Measurements from ENCODE around the gene PDIA5. TPM values are rescaled to one million over a fixed set of nuclear protein-coding genes. Genes with fewer than 3 reads are reported as not detected.

Gene PDIA5
- total RNA-seq, 1 experiment from 2014 or later: 16.1 TPM

- Histone ChIP-seq H3K27ac (no peak overlapping the region), H3K36me3 (no peaks in the 10 kb centered on the region), H3K4me3 (no peak overlapping the region), H3K27me3 (no peaks in the 10 kb centered on the region), H3K9me3 (replicated peaks) (no peaks in the 10 kb centered on the region), H3K4me1 (peaks cover 10% of the 10 kb centered on the region)
- DNase-seq: no peak
These were observed 12.6 kb upstream of the PDIA5 start for GRCh38 chr3:123054109-123054778.

- H3K27ac ChIP-seq: no peak overlapping the region
- no peaks in the 10 kb centered on the region for H3K9me3 ChIP-seq (replicated peaks)
- H3K27me3 ChIP-seq: no peaks in the 10 kb centered on the region
- DNase-seq: no peak
- no peak overlapping the region for H3K4me3 ChIP-seq
- no peaks in the 10 kb centered on the region for H3K36me3 ChIP-seq
- peaks cover 10% of the 10 kb centered on the region for H3K4me1 ChIP-seq
These were observed 11.9 kb upstream of the PDIA5 start for GRCh38 chr3:123054931-123055330.

- no peak for DNase-seq
- H3K36me3 ChIP-seq: no peaks in the 10 kb centered on the region
- no peak overlapping the region for H3K27ac ChIP-seq
- no peaks in the 10 kb centered on the region for H3K27me3 ChIP-seq
- H3K9me3 ChIP-seq (replicated peaks): no peaks in the 10 kb centered on the region
- no peak overlapping the region for H3K4me3 ChIP-seq
- peaks cover 10% of the 10 kb centered on the region for H3K4me1 ChIP-seq
These were observed 11.5 kb upstream of the PDIA5 start for GRCh38 chr3:123055352-123055751.

- H3K4me3 ChIP-seq: no peak overlapping the region
- no peaks in the 10 kb centered on the region for H3K27me3 ChIP-seq
- no peaks in the 10 kb centered on the region for H3K9me3 ChIP-seq (replicated peaks)
- peaks cover 1% of the 10 kb centered on the region; the same call in 1 of the 2 replicates for H3K4me1 ChIP-seq
- H3K36me3 ChIP-seq: no peaks in the 10 kb centered on the region
- no peak for DNase-seq
- no peak overlapping the region for H3K27ac ChIP-seq
These were observed 8.3 kb upstream of the PDIA5 start for GRCh38 chr3:123058505-123058904.

- no peak overlapping the region for H3K27ac ChIP-seq
- H3K4me3 ChIP-seq: no peak overlapping the region
- no peaks in the 10 kb centered on the region for H3K4me1 ChIP-seq
- no peak for DNase-seq
- H3K9me3 ChIP-seq (replicated peaks): no peaks in the 10 kb centered on the region
- no peaks in the 10 kb centered on the region for H3K36me3 ChIP-seq
- no peaks in the 10 kb centered on the region for H3K27me3 ChIP-seq
These were observed 6.8 kb upstream of the PDIA5 start for GRCh38 chr3:123060054-123060453.

- Histone ChIP-seq H3K36me3 (no peaks in the 10 kb centered on the region), H3K9me3 (replicated peaks) (no peaks in the 10 kb centered on the region), H3K27ac (no peak overlapping the region), H3K4me3 (no peak overlapping the region), H3K27me3 (no peaks in the 10 kb centered on the region), H3K4me1 (no peaks in the 10 kb centered on the region)
- DNase-seq: no peak
These were observed 5.0 kb upstream of the PDIA5 start for GRCh38 chr3:123061856-123062255.

- Histone ChIP-seq H3K27ac (no peak overlapping the region), H3K27me3 (no peaks in the 10 kb centered on the region), H3K4me3 (no peak overlapping the region), H3K9me3 (replicated peaks) (no peaks in the 10 kb centered on the region), H3K4me1 (no peaks in the 10 kb centered on the region), H3K36me3 (no peaks in the 10 kb centered on the region)
- no peak for DNase-seq
These were observed 3.8 kb upstream of the PDIA5 start for GRCh38 chr3:123063034-123063433.

- H3K36me3 ChIP-seq: no peaks in the 10 kb centered on the region
- H3K9me3 ChIP-seq (replicated peaks): no peaks in the 10 kb centered on the region
- H3K27ac ChIP-seq: no peak overlapping the region
- H3K4me3 ChIP-seq: no peak overlapping the region
- DNase-seq: no peak
- no peaks in the 10 kb centered on the region for H3K4me1 ChIP-seq
- no peaks in the 10 kb centered on the region for H3K27me3 ChIP-seq
These were observed 2.3 kb upstream of the PDIA5 start for GRCh38 chr3:123064506-123064905.

GRCh38 chr3:123064914-123065313, 1.9 kb upstream of the PDIA5 start:
- Histone ChIP-seq H3K27ac (no peak overlapping the region), H3K36me3 (no peaks in the 10 kb centered on the region), H3K9me3 (replicated peaks) (no peaks in the 10 kb centered on the region), H3K27me3 (no peaks in the 10 kb centered on the region), H3K4me3 (no peak overlapping the region), H3K4me1 (no peaks in the 10 kb centered on the region)
- DNase-seq: no peak

- no peaks in the 10 kb centered on the region for H3K9me3 ChIP-seq (replicated peaks)
- no peaks in the 10 kb centered on the region for H3K27me3 ChIP-seq
- peak overlapping the region; percentile 47 for H3K27ac ChIP-seq
- H3K4me1 ChIP-seq: no peaks in the 10 kb centered on the region
- H3K4me3 ChIP-seq: peak overlapping the region; percentile 88
- no peak for DNase-seq
- no peaks in the 10 kb centered on the region for H3K36me3 ChIP-seq
These were observed 278 bp upstream of the PDIA5 start for GRCh38 chr3:123066599-123066895.

GRCh38 chr3:123067689-123068600, 1.1 kb downstream of the PDIA5 start:
- peak in 1 of 2 experiments; percentile 30 for DNase-seq
- no peaks in the 10 kb centered on the region for H3K4me1 ChIP-seq
- H3K4me3 ChIP-seq: peak overlapping the region; percentile 88
- H3K9me3 ChIP-seq (replicated peaks): no peaks in the 10 kb centered on the region
- no peaks in the 10 kb centered on the region for H3K36me3 ChIP-seq
- H3K27ac ChIP-seq: peak overlapping the region; percentile 47
- no peaks in the 10 kb centered on the region for H3K27me3 ChIP-seq

- DNase-seq: no peak
- Histone ChIP-seq H3K9me3 (replicated peaks) (no peaks in the 10 kb centered on the region), H3K4me3 (peak overlapping the region; percentile 88; the same call in 1 of the 2 replicates), H3K27me3 (no peaks in the 10 kb centered on the region), H3K36me3 (no peaks in the 10 kb centered on the region), H3K27ac (no peak overlapping the region), H3K4me1 (no peaks in the 10 kb centered on the region)
These were observed 2.0 kb downstream of the PDIA5 start for GRCh38 chr3:123068601-123069381.

GRCh38 chr3:123070510-123070909, 3.7 kb downstream of the PDIA5 start:
- Histone ChIP-seq H3K9me3 (replicated peaks) (no peaks in the 10 kb centered on the region), H3K27ac (no peak overlapping the region), H3K27me3 (no peaks in the 10 kb centered on the region), H3K4me3 (no peak overlapping the region), H3K4me1 (no peaks in the 10 kb centered on the region), H3K36me3 (no peaks in the 10 kb centered on the region)
- DNase-seq: no peak

GRCh38 chr3:123071146-123071545, 4.3 kb downstream of the PDIA5 start:
- Histone ChIP-seq H3K4me3 (no peak overlapping the region), H3K27me3 (no peaks in the 10 kb centered on the region), H3K9me3 (replicated peaks) (no peaks in the 10 kb centered on the region), H3K36me3 (no peaks in the 10 kb centered on the region), H3K4me1 (no peaks in the 10 kb centered on the region), H3K27ac (no peak overlapping the region)
- DNase-seq: peak in 1 of 2 experiments; percentile 35

GRCh38 chr3:123071581-123071980, 4.8 kb downstream of the PDIA5 start:
- no peaks in the 10 kb centered on the region for H3K9me3 ChIP-seq (replicated peaks)
- 0 out of 2 replicates have a peak, but pooled peaks cover 3% of the 10 kb centered on the region for H3K4me1 ChIP-seq
- no peaks in the 10 kb centered on the region for H3K36me3 ChIP-seq
- H3K27me3 ChIP-seq: no peaks in the 10 kb centered on the region
- H3K27ac ChIP-seq: no peak overlapping the region
- no peak overlapping the region for H3K4me3 ChIP-seq
- DNase-seq: no peak
